ENCODE data around the gene NKX2-4. TPM values are rescaled to one million over a fixed set of nuclear protein-coding genes. Genes with fewer than 3 reads are reported as not detected.

NKX2-4 gene
- total RNA-seq, result not detected in 2 replicates

GRCh38 chr20:21397341-21398108 lies at the start of gene NKX2-4:
TSS of gene NKX2-4 (minus strand) at chr20:21397526. CDS start at chr20:21397399, 127 bp downstream.

Other genes starting within 250 kb of the NKX2-4 start
- 82.0 and 97.6 TPM in 2 replicates for gene XRN2, start 94.2 kb downstream of the NKX2-4 start, total RNA-seq
- not detected in 2 replicates for gene NKX2-2, start 116.5 kb upstream of the NKX2-4 start, total RNA-seq